ENCODE results near the gene FCN1.
"Not testable (repeated sequence)": the region's sequence is repeated elsewhere in the genome, so short reads cannot be mapped to it uniquely, and the experiment has no call there.

FCN1 gene

GRCh38 chr9:134917431-134918373 lies at the start of gene FCN1:
TSS of gene FCN1 (minus strand) at chr9:134917912. CDS start at chr9:134917871, 41 bp downstream.
- DNase-seq, result peak; percentile 79

- no peak for DNase-seq
Measured at GRCh38 chr9:134966697-134967546, 49.2 kb upstream of the FCN1 start.

GRCh38 chr9:134966270-134966669 lies 48.6 kb upstream of the FCN1 start:
- DNase-seq, result no peak

DNA sequence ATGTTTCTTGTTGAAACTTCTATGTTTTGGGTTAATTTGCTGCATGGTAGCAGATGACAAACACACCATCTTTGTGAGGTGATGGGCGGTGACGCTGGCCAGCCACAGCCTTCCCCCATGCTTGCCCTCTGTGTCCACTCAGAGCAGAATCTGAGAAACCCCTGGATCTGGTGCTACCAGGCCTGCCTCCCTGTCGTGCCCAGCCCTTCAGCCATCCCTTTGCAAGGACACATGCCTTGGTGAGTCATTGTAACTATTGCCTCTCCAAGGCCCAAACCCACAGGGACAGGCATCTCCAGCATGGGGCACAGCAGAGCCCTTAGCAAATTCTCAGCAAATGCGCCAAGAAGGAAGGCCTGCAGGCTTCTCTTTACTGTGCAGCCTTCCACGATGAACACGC lies 48.1 kb upstream of the FCN1 start:
- no peak for DNase-seq

- peak; percentile 72 for DNase-seq
Measured at GRCh38 chr9:134965411-134965810, 47.7 kb upstream of the FCN1 start.

GRCh38 chr9:134964271-134965055 lies 46.8 kb upstream of the FCN1 start:
- DNase-seq, result no peak

DNA sequence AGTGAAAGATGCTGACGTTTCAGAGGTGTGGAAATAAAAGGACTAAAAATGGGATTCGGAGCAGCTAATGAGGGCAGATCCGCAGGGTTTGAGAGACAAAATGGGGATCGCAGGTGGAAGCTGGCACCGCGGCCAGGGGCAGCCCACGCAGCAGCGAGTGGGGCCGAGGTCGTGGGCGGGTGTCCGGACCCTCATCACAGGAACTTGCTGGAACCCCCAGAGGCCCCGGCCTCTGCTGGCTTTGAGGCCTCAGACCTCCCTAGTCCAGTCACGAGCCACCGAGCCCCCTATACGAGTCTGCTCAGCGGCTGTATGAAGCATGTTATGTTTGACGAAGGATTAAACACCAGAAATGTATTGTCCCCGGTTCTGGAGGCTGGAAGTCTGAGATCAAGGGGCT lies 45.8 kb upstream of the FCN1 start:
- DNase-seq, result no peak

- DNase-seq, result no peak
Measured at GRCh38 chr9:134962973-134963364, 45.3 kb upstream of the FCN1 start.

- no peak for DNase-seq
Measured at GRCh38 chr9:134962065-134962972, 44.6 kb upstream of the FCN1 start.

- DNase-seq, result no peak
Measured at GRCh38 chr9:134961331-134962064, 43.8 kb upstream of the FCN1 start.

GRCh38 chr9:134960701-134961181 lies 43.0 kb upstream of the FCN1 start:
- DNase-seq, result no peak

- DNase-seq, result no peak
Measured at GRCh38 chr9:134959971-134960310, 42.2 kb upstream of the FCN1 start.

DNA sequence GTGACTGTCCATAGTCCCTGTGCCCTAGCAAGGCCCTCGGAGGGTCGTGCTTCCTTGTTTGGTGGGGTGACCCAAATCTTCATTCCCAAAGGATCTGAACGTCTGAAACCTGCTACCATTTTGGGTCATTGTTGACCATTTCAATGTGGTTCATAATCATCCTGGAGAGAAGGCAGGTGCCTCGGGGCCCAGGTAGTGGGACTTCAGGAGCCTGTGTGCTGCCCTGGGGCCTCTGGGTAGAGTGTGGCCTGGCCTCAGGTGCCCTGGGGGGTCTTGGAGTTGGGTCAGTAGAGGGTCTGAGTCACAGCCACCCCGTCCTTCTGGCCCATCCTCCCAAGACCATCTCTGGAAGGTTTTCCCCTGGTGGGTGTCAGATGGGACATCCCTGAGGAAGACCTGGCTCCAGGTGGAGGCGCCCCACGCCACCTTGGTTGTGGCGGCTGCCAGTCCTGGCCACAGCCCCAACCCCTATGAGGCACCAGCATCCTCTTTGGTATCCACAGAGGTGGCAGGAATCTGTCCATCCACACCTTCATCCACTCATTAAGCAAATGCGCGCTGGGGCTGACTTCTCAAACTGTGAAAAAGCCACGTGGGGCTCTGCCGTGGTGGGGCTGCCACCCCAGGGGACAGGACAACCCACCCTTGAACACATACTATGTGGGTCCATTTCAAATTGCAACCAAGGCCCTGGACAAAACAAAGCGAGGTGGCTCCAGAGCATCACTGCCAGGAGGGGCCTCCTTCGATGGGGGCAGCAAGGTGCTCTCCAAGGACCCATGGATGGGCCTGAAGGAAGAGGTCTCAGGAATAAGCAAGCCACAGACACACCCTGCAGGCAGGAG lies 41.6 kb upstream of the FCN1 start:
- DNase-seq, result no peak

- no peak for DNase-seq
Measured at GRCh38 chr9:134957945-134958227, 40.2 kb upstream of the FCN1 start.

GRCh38 chr9:134957165-134957944 lies 39.6 kb upstream of the FCN1 start:
- DNase-seq, result no peak

- not testable (repeated sequence) for DNase-seq
Measured at GRCh38 chr9:134956387-134956786, 38.7 kb upstream of the FCN1 start.

DNA sequence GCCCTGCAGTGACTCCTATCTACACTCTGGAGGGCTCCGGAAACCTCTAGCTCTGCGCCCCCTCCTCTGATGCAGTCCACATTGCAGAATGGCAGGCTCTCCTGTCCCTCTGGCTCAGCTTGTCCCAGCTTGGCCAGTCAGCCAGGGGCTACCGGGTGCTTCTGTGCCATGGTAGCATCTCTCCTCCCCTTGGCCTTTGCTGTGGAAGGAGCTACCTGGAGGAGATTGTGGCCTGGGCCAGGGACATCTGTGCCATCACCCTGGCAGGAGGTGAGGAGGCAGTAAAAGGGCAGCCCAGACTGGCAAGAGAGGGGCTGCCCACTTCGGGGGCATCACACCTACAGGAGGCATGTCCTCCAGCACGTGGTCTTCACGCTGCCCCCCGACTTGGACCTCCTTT lies 38.1 kb upstream of the FCN1 start:
- DNase-seq, result no peak

GRCh38 chr9:134955156-134955555 lies 37.4 kb upstream of the FCN1 start:
- no peak for DNase-seq

DNA sequence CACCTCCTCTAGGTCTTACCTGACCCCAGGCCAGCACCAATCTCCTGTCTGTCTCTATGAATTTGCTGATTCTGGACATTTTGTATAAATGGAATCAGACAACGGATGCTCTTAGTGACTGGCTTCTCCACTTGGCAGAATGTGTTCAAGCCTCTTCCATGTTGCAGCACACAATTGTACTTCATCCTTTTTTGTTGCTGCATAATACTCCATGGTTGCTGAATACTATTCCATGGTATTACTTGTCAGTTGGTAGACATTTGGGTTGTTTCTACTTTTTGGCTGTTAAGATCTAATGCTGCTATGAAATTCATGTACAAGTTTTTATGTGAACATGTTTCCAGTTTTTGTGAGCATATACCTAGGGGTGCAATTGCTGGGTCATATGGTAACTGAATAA lies 34.3 kb upstream of the FCN1 start:
- DNase-seq, result no peak

- no peak for DNase-seq
Measured at GRCh38 chr9:134951461-134951860, 33.7 kb upstream of the FCN1 start.
